ENCODE measurements around the gene ANKRD6. TPM values are rescaled to one million over a fixed set of nuclear protein-coding genes. Genes with fewer than 3 reads are reported as not detected.

Gene ANKRD6
- polyA plus RNA-seq, 4 donors: 0.89 to 7.9 (median 1.8) TPM

- no peaks in the 10 kb centered on the region for H3K9me3 ChIP-seq (ENCODE audit: control insufficient read depth in 2 of 2, insufficient read depth in 1 of 2, low read depth in 1 of 2, low read length in 1 of 2)
- H3K36me3 ChIP-seq (ENCODE audit: control insufficient read depth in 3 of 3, insufficient read depth in 2 of 3, low read depth in 1 of 3, low read length in 3 of 3): no peaks in the 10 kb centered on the region
- no peak overlapping the region for H3K27ac ChIP-seq (ENCODE audit: low read depth in 1 of 3, low read length in 2 of 3)
- 59 to 66% (median 63%) methylated on average over 7 of the region's 7 CpGs for WGBS, 3 donors
- no peak for DNase-seq
- FAIRE-seq: no peak
- H3K4me1 ChIP-seq (ENCODE audit: control insufficient read depth in 3 of 3, insufficient read depth in 2 of 3, low read depth in 1 of 3, low read length in 2 of 3): no peaks in the 10 kb centered on the region
- no peaks in the 10 kb centered on the region for H3K27me3 ChIP-seq (ENCODE audit: control insufficient read depth in 3 of 3, insufficient read depth in 3 of 3, low read length in 3 of 3)
- no peak overlapping the region for H3K4me3 ChIP-seq (ENCODE audit: low read depth in 1 of 3, low read length in 3 of 3)
Measured at GRCh38 chr6:89589297-89590025, 156.5 kb downstream of the ANKRD6 start.

- H3K27me3 ChIP-seq (ENCODE audit: control insufficient read depth in 3 of 3, insufficient read depth in 3 of 3, low read length in 3 of 3): no peaks in the 10 kb centered on the region
- no peak for FAIRE-seq
- H3K36me3 ChIP-seq (ENCODE audit: control insufficient read depth in 3 of 3, insufficient read depth in 2 of 3, low read depth in 1 of 3, low read length in 3 of 3): no peaks in the 10 kb centered on the region
- no peaks in the 10 kb centered on the region for H3K4me1 ChIP-seq (ENCODE audit: control insufficient read depth in 3 of 3, insufficient read depth in 2 of 3, low read depth in 1 of 3, low read length in 2 of 3)
- no peaks in the 10 kb centered on the region for H3K9me3 ChIP-seq (ENCODE audit: control insufficient read depth in 2 of 2, insufficient read depth in 1 of 2, low read depth in 1 of 2, low read length in 1 of 2)
- no peak overlapping the region for H3K4me3 ChIP-seq (ENCODE audit: low read depth in 1 of 3, low read length in 3 of 3)
- WGBS, 3 donors: 67 to 75% (median 68%) methylated on average over 2 of the region's 2 CpGs
- no peak overlapping the region for H3K27ac ChIP-seq (ENCODE audit: low read depth in 1 of 3, low read length in 2 of 3)
- DNase-seq: no peak
Measured at GRCh38 chr6:89590133-89590532, 157.2 kb downstream of the ANKRD6 start.

GRCh38 chr6:89591745-89592144 lies 158.8 kb downstream of the ANKRD6 start:
- no peak overlapping the region for H3K4me3 ChIP-seq (ENCODE audit: low read depth in 1 of 3, low read length in 3 of 3)
- DNase-seq (no peak), FAIRE-seq (no peak)
- no peaks in the 10 kb centered on the region for H3K4me1 ChIP-seq (ENCODE audit: control insufficient read depth in 3 of 3, insufficient read depth in 2 of 3, low read depth in 1 of 3, low read length in 2 of 3)
- no peaks in the 10 kb centered on the region for H3K27me3 ChIP-seq (ENCODE audit: control insufficient read depth in 3 of 3, insufficient read depth in 3 of 3, low read length in 3 of 3)
- H3K9me3 ChIP-seq (ENCODE audit: control insufficient read depth in 2 of 2, insufficient read depth in 1 of 2, low read depth in 1 of 2, low read length in 1 of 2): no peaks in the 10 kb centered on the region
- no peak overlapping the region for H3K27ac ChIP-seq (ENCODE audit: low read depth in 1 of 3, low read length in 2 of 3)
- 76 to 81% (median 76%) methylated on average over 4 of the region's 4 CpGs for WGBS, 3 donors
- H3K36me3 ChIP-seq (ENCODE audit: control insufficient read depth in 3 of 3, insufficient read depth in 2 of 3, low read depth in 1 of 3, low read length in 3 of 3): no peaks in the 10 kb centered on the region

- Histone ChIP-seq H3K27ac (ENCODE audit: low read depth in 1 of 3, low read length in 2 of 3) (no peak overlapping the region), H3K4me1 (ENCODE audit: control insufficient read depth in 3 of 3, insufficient read depth in 2 of 3, low read depth in 1 of 3, low read length in 2 of 3) (no peaks in the 10 kb centered on the region), H3K4me3 (ENCODE audit: low read depth in 1 of 3, low read length in 3 of 3) (no peak overlapping the region), H3K36me3 (ENCODE audit: control insufficient read depth in 3 of 3, insufficient read depth in 2 of 3, low read depth in 1 of 3, low read length in 3 of 3) (no peaks in the 10 kb centered on the region), H3K27me3 (ENCODE audit: control insufficient read depth in 3 of 3, insufficient read depth in 3 of 3, low read length in 3 of 3) (no peaks in the 10 kb centered on the region), H3K9me3 (ENCODE audit: control insufficient read depth in 2 of 2, insufficient read depth in 1 of 2, low read depth in 1 of 2, low read length in 1 of 2) (no peaks in the 10 kb centered on the region)
- no peak for FAIRE-seq
- 82 to 85% (median 83%) methylated on average over 2 of the region's 2 CpGs for WGBS, 3 donors
- DNase-seq: no peak
Measured at GRCh38 chr6:89596056-89596455, 163.1 kb downstream of the ANKRD6 start.

GRCh38 chr6:89596484-89596883 lies 163.5 kb downstream of the ANKRD6 start:
- 78 to 94% (median 92%) methylated on average over 1 of the region's 1 CpG for WGBS, 3 donors
- FAIRE-seq (no peak), DNase-seq (no peak)
- Histone ChIP-seq H3K4me1 (ENCODE audit: control insufficient read depth in 3 of 3, insufficient read depth in 2 of 3, low read depth in 1 of 3, low read length in 2 of 3) (no peaks in the 10 kb centered on the region), H3K27me3 (ENCODE audit: control insufficient read depth in 3 of 3, insufficient read depth in 3 of 3, low read length in 3 of 3) (no peaks in the 10 kb centered on the region), H3K4me3 (ENCODE audit: low read depth in 1 of 3, low read length in 3 of 3) (no peak overlapping the region), H3K36me3 (ENCODE audit: control insufficient read depth in 3 of 3, insufficient read depth in 2 of 3, low read depth in 1 of 3, low read length in 3 of 3) (no peaks in the 10 kb centered on the region), H3K27ac (ENCODE audit: low read depth in 1 of 3, low read length in 2 of 3) (no peak overlapping the region), H3K9me3 (ENCODE audit: control insufficient read depth in 2 of 2, insufficient read depth in 1 of 2, low read depth in 1 of 2, low read length in 1 of 2) (no peaks in the 10 kb centered on the region)

GRCh38 chr6:89597372-89597771 lies 164.4 kb downstream of the ANKRD6 start:
- Histone ChIP-seq H3K27me3 (ENCODE audit: control insufficient read depth in 3 of 3, insufficient read depth in 3 of 3, low read length in 3 of 3) (no peaks in the 10 kb centered on the region), H3K4me1 (ENCODE audit: control insufficient read depth in 3 of 3, insufficient read depth in 2 of 3, low read depth in 1 of 3, low read length in 2 of 3) (no peaks in the 10 kb centered on the region), H3K36me3 (ENCODE audit: control insufficient read depth in 3 of 3, insufficient read depth in 2 of 3, low read depth in 1 of 3, low read length in 3 of 3) (no peaks in the 10 kb centered on the region), H3K27ac (ENCODE audit: low read depth in 1 of 3, low read length in 2 of 3) (no peak overlapping the region), H3K9me3 (ENCODE audit: control insufficient read depth in 2 of 2, insufficient read depth in 1 of 2, low read depth in 1 of 2, low read length in 1 of 2) (no peaks in the 10 kb centered on the region), H3K4me3 (ENCODE audit: low read depth in 1 of 3, low read length in 3 of 3) (no peak overlapping the region)
- no peak for DNase-seq
- WGBS, 3 donors: 55 to 79% (median 61%) methylated on average over 2 of the region's 2 CpGs
- no peak for FAIRE-seq

- H3K4me3 ChIP-seq (ENCODE audit: low read depth in 1 of 3, low read length in 3 of 3): no peak overlapping the region
- H3K36me3 ChIP-seq (ENCODE audit: control insufficient read depth in 3 of 3, insufficient read depth in 2 of 3, low read depth in 1 of 3, low read length in 3 of 3): no peaks in the 10 kb centered on the region
- 28 to 65% (median 51%) methylated on average over 3 of the region's 3 CpGs for WGBS, 3 donors
- FAIRE-seq: no peak
- no peaks in the 10 kb centered on the region for H3K27me3 ChIP-seq (ENCODE audit: control insufficient read depth in 3 of 3, insufficient read depth in 3 of 3, low read length in 3 of 3)
- peak in 1 of 2 donors; percentile 53 for DNase-seq
- H3K4me1 ChIP-seq (ENCODE audit: control insufficient read depth in 3 of 3, insufficient read depth in 2 of 3, low read depth in 1 of 3, low read length in 2 of 3): no peaks in the 10 kb centered on the region
- no peak overlapping the region for H3K27ac ChIP-seq (ENCODE audit: low read depth in 1 of 3, low read length in 2 of 3)
- no peaks in the 10 kb centered on the region for H3K9me3 ChIP-seq (ENCODE audit: control insufficient read depth in 2 of 2, insufficient read depth in 1 of 2, low read depth in 1 of 2, low read length in 1 of 2)
Measured at GRCh38 chr6:89597988-89598387, 165.0 kb downstream of the ANKRD6 start.

GRCh38 chr6:89599727-89600126 lies 166.8 kb downstream of the ANKRD6 start:
- H3K27me3 ChIP-seq (ENCODE audit: control insufficient read depth in 3 of 3, insufficient read depth in 3 of 3, low read length in 3 of 3): no peaks in the 10 kb centered on the region
- FAIRE-seq: no peak
- H3K27ac ChIP-seq (ENCODE audit: low read depth in 1 of 3, low read length in 2 of 3): no peak overlapping the region
- WGBS, 3 donors: 69 to 88% (median 87%) methylated on average over 7 of the region's 7 CpGs
- H3K9me3 ChIP-seq (ENCODE audit: control insufficient read depth in 2 of 2, insufficient read depth in 1 of 2, low read depth in 1 of 2, low read length in 1 of 2): no peaks in the 10 kb centered on the region
- DNase-seq: no peak
- H3K4me1 ChIP-seq (ENCODE audit: control insufficient read depth in 3 of 3, insufficient read depth in 2 of 3, low read depth in 1 of 3, low read length in 2 of 3): no peaks in the 10 kb centered on the region
- H3K36me3 ChIP-seq (ENCODE audit: control insufficient read depth in 3 of 3, insufficient read depth in 2 of 3, low read depth in 1 of 3, low read length in 3 of 3): no peaks in the 10 kb centered on the region
- H3K4me3 ChIP-seq (ENCODE audit: low read depth in 1 of 3, low read length in 3 of 3): no peak overlapping the region

GRCh38 chr6:89602166-89602565 lies 169.2 kb downstream of the ANKRD6 start:
- FAIRE-seq (no peak), DNase-seq (no peak)
- WGBS, 3 donors: 93 to 99% (median 98%) methylated on average over 6 of the region's 6 CpGs
- H3K27ac ChIP-seq (ENCODE audit: low read depth in 1 of 3, low read length in 2 of 3): no peak overlapping the region
- no peaks in the 10 kb centered on the region for H3K4me1 ChIP-seq (ENCODE audit: control insufficient read depth in 3 of 3, insufficient read depth in 2 of 3, low read depth in 1 of 3, low read length in 2 of 3)
- H3K27me3 ChIP-seq (ENCODE audit: control insufficient read depth in 3 of 3, insufficient read depth in 3 of 3, low read length in 3 of 3): no peaks in the 10 kb centered on the region
- H3K4me3 ChIP-seq (ENCODE audit: low read depth in 1 of 3, low read length in 3 of 3): no peak overlapping the region
- no peaks in the 10 kb centered on the region for H3K9me3 ChIP-seq (ENCODE audit: control insufficient read depth in 2 of 2, insufficient read depth in 1 of 2, low read depth in 1 of 2, low read length in 1 of 2)
- H3K36me3 ChIP-seq (ENCODE audit: control insufficient read depth in 3 of 3, insufficient read depth in 2 of 3, low read depth in 1 of 3, low read length in 3 of 3): peaks cover 0 to 2% (median 0%) of the 10 kb centered on the region in 3 donors
